Gastroesophageal sphincter (tissue), 3 donors: ENCODE data around the gene ZNF486.

ENCODE experiments used
- POLR2A ChIP-seq, 2 donors: fragments of 450-650 bp; IDR thresholded peaks; one replicate each; pipeline ENCODE4 v1.6.1; 2017; ENCODE audit warnings: antibody characterized with exemption in 2 of 2, mild to moderate bottlenecking in 2 of 2, moderate library complexity in 1 of 2
- POLR2AphosphoS5 ChIP-seq: sonication (generic); formaldehyde crosslinking; IDR thresholded peaks from one replicate; pipeline ENCODE4 v1.6.1; 2017; ENCODE audit warnings: antibody characterized with exemption
- TF ChIP-seq, protein P1 (sequence below), 4 experiments: fragments of 200-600 bp in 2 of 4; fragments of 450-650 bp in 2 of 4; sonication (generic) in 1 of 4; IDR thresholded peaks; one replicate each; pipeline ENCODE4 v1.5.1; 2017 to 2019; ENCODE audit warnings: antibody characterized with exemption in 4 of 4, mild to moderate bottlenecking in 2 of 4, moderate library complexity in 2 of 4

DNA sequence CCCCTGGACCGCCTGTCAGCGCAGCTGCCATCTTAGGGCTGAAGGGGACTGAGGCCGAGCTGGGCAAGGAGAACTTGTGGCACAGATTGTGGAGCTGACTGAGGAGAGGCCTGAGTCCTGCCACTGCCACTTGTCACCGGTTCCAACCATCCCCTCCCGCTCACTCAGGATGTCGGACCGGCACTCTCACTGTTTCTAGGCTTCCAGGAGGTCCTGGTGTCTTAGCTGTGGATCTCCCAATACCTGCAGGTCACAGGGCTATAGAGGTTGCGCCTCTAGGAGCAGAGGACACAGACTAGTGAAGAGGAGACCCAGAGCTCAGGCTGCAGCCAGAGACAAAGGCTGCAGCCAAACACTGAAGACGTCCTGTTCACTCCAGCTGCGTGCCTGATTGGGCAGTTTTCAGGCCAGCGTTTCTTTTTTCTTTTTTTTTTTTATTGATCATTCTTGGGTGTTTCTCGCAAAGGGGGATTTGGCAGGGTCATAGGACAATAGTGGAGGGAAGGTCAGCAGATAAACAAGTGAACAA lies 15.3 kb upstream of the ZNF486 start:
- TF ChIP-seq, protein P1, sequence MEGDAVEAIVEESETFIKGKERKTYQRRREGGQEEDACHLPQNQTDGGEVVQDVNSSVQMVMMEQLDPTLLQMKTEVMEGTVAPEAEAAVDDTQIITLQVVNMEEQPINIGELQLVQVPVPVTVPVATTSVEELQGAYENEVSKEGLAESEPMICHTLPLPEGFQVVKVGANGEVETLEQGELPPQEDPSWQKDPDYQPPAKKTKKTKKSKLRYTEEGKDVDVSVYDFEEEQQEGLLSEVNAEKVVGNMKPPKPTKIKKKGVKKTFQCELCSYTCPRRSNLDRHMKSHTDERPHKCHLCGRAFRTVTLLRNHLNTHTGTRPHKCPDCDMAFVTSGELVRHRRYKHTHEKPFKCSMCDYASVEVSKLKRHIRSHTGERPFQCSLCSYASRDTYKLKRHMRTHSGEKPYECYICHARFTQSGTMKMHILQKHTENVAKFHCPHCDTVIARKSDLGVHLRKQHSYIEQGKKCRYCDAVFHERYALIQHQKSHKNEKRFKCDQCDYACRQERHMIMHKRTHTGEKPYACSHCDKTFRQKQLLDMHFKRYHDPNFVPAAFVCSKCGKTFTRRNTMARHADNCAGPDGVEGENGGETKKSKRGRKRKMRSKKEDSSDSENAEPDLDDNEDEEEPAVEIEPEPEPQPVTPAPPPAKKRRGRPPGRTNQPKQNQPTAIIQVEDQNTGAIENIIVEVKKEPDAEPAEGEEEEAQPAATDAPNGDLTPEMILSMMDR (IDR thresholded peaks at IDR 0.05) = no peak
- TF ChIP-seq POLR2AphosphoS5 (no peak), POLR2A (IDR thresholded peaks at IDR 0.05) (no peak)
